Omental fat pad (tissue), 4 donors: ENCODE results near the gene ANK3. TPM values are rescaled to one million over a fixed set of nuclear protein-coding genes. Genes with fewer than 3 reads are reported as not detected.
A peak's percentile ranks its signal among the peaks of the same experiment; 100 is the strongest.

Source experiments
- ATAC-seq: fragments of 150-250 bp; one replicate; pipeline ENCODE4 v1.9.1; 2016; ENCODE audit warnings: mild to moderate bottlenecking, moderate library complexity; ENCODE audit not compliant: low FRiP score
- DNase-seq: peaks from one replicate; pipeline ENCODE4 v3.0.0-alpha.2; 2019; ENCODE audit warnings: low spot score
- CTCF ChIP-seq, 3 donors: fragments of 450-650 bp; IDR thresholded peaks; one replicate each; pipeline ENCODE4 v1.5.1; 2016 to 2017; ENCODE audit warnings: antibody characterized with exemption in 3 of 3, mild to moderate bottlenecking in 3 of 3, moderate library complexity in 2 of 3
- total RNA-seq, 4 donors: library from RNA; depleted of rRNA; stranded (reverse); fragments of >200 nt; gene quantifications; one replicate each; pipeline ENCODE4 v1.1.0, GENCODE V29; 2016

The ANK3 gene
- total RNA-seq, 4 donors from 2014 or later = 10.5 to 22.5 (median 13.3) TPM

- ATAC-seq (no peak), DNase-seq (no peak)
- no peak for TF ChIP-seq CTCF (IDR thresholded peaks at IDR 0.05)
These were observed 38.7 kb upstream of the ANK3 start for GRCh38 chr10:60428387-60428737.

- no peak for TF ChIP-seq CTCF (IDR thresholded peaks at IDR 0.05)
- ATAC-seq (no peak), DNase-seq (no peak)
These were observed 38.2 kb upstream of the ANK3 start for GRCh38 chr10:60427709-60428386.

GRCh38 chr10:60427148-60427547, 37.5 kb upstream of the ANK3 start:
- ATAC-seq = no peak
- no peak for DNase-seq
- no peak for TF ChIP-seq CTCF (IDR thresholded peaks at IDR 0.05)

- ATAC-seq = peak; percentile 53
- no peak for TF ChIP-seq CTCF (IDR thresholded peaks at IDR 0.05)
- no peak for DNase-seq
These were observed 36.8 kb upstream of the ANK3 start for GRCh38 chr10:60426425-60426824.

- ATAC-seq (no peak), DNase-seq (no peak)
- TF ChIP-seq CTCF (IDR thresholded peaks at IDR 0.05) = no peak
These were observed 35.9 kb upstream of the ANK3 start for GRCh38 chr10:60425392-60426110.

- no peak for ATAC-seq
- no peak for TF ChIP-seq CTCF (IDR thresholded peaks at IDR 0.05)
- no peak for DNase-seq
These were observed 35.3 kb upstream of the ANK3 start for GRCh38 chr10:60424971-60425370.

- DNase-seq (no peak), ATAC-seq (no peak)
- TF ChIP-seq CTCF (IDR thresholded peaks at IDR 0.05) = no peak
These were observed 34.2 kb upstream of the ANK3 start for GRCh38 chr10:60423920-60424319.
